A549 (cell line): Measurements from ENCODE around the gene DDX54. TPM values are rescaled to one million over a fixed set of nuclear protein-coding genes. Genes with fewer than 3 reads are reported as not detected.

Experiments used
- ATAC-seq, 2 experiments: fragments of 200-7000 bp in 1 of 2; fragments of >200 bp in 1 of 2; cut with Nextera tagmentation in 1 of 2; cut with Tn5 transposase in 1 of 2; 3 replicates each; pipeline versions ENCODE4 v1.8.0 to v1.9.1; 2018 to 2020; ENCODE audit warnings: mild to moderate bottlenecking in 1 of 2, moderate library complexity in 1 of 2
- CTCF ChIA-PET: fragments of 300-600 bp; sonication (Branson Sonifier 250); formaldehyde crosslinking; extraction: SDS; loops from one replicate; lab custom pipeline; 2021; ENCODE audit warnings: antibody characterized with exemption, inconsistent platforms; lab: Yijun Ruan, JAX
- POLR2A ChIA-PET: fragments of 350-600 bp; formaldehyde crosslinking; extraction: SDS; loops from one replicate; lab custom pipeline; 2021; ENCODE audit warnings: antibody characterized with exemption, inconsistent platforms; lab: Yijun Ruan, JAX
- DNase-seq, 2 experiments: peaks; one replicate each; pipeline versions ENCODE4 v3.0.0 to v3.0.0-alpha.2; 2011 to 2016; ENCODE audit warnings: low read depth in 1 of 2, low spot score in 1 of 2
- FAIRE-seq: peaks from 2 replicates; lab custom pipeline; 2011; peaks lifted over from hg19 to GRCh38; lab: Jason Lieb, UNC
- H3K27ac ChIP-seq, 2 experiments: fragments of >200 bp; sonication (Bioruptor Twin); formaldehyde crosslinking; 3 replicates each; pipeline ENCODE4 v1.5.1; 2016 to 2017
- H3K4me1 ChIP-seq: fragments of >200 bp; sonication (Bioruptor Twin); formaldehyde crosslinking; 3 replicates; pipeline ENCODE4 v1.6.1; 2016
- H3K4me2 ChIP-seq: fragments of >200 bp; sonication (Bioruptor Twin); formaldehyde crosslinking; 3 replicates; pipeline ENCODE4 v1.6.1; 2016
- H3K4me3 ChIP-seq: fragments of >200 bp; sonication (Bioruptor Twin); formaldehyde crosslinking; 3 replicates; pipeline ENCODE4 v1.5.1; 2016
- H3K9me3 ChIP-seq: fragments of >200 bp; sonication (Bioruptor Twin); formaldehyde crosslinking; 3 replicates; pipeline ENCODE4 v1.6.1; 2016
- CTCF ChIP-seq: fragments of >200 bp; sonication (Bioruptor Twin); formaldehyde crosslinking; IDR thresholded peaks from 3 replicates; pipeline ENCODE4 v1.5.1; 2016
- EHF ChIP-seq: fragments of 250-450 bp; sonication (Bioruptor Pico); IDR thresholded peaks from 2 replicates; pipeline ENCODE4 v1.5.0; 2020; ENCODE audit warnings: mild to moderate bottlenecking
- ELK1 ChIP-seq: fragments of 150-350 bp; IDR thresholded peaks from 2 replicates; pipeline ENCODE4 v1.6.1; 2014; ENCODE audit warnings: low read depth, mild to moderate bottlenecking, low read length
- EP300 ChIP-seq, 2 experiments: fragments of >200 bp; sonication (Bioruptor Twin); formaldehyde crosslinking; IDR thresholded peaks; 2 replicates in 1 of 2; 3 replicates in 1 of 2; pipeline ENCODE4 v1.6.1; 2016 to 2017
- FOXS1 ChIP-seq: fragments of 250-450 bp; sonication (Bioruptor Pico); IDR thresholded peaks from 2 replicates; pipeline ENCODE4 v1.5.0; 2020; ENCODE audit warnings: mild to moderate bottlenecking, moderate library complexity
- GATA3 ChIP-seq: IDR thresholded peaks from 2 replicates; pipeline ENCODE4 v1.6.1; 2012; ENCODE audit warnings: borderline replicate concordance
- HES2 ChIP-seq: fragments of >200 bp; sonication (Bioruptor Twin); formaldehyde crosslinking; IDR thresholded peaks from 2 replicates; pipeline ENCODE4 v1.6.1; 2016
- HOXB13 ChIP-seq: fragments of 250-450 bp; sonication (Bioruptor Pico); IDR thresholded peaks from 2 replicates; pipeline ENCODE4 v1.5.0; 2020; ENCODE audit warnings: low read depth, mild to moderate bottlenecking, moderate library complexity
- JUNB ChIP-seq: fragments of >200 bp; sonication (Bioruptor Twin); formaldehyde crosslinking; IDR thresholded peaks from 2 replicates; pipeline ENCODE4 v1.6.1; 2016
- KDM5A ChIP-seq: fragments of 200-600 bp; sonication (generic); IDR thresholded peaks from 2 replicates; pipeline ENCODE4 v1.6.1; 2016; ENCODE audit warnings: antibody characterized with exemption, mild to moderate bottlenecking
- MAFK ChIP-seq: fragments of 450-650 bp; IDR thresholded peaks from 2 replicates; pipeline ENCODE4 v1.6.1; 2014; ENCODE audit not compliant: partially characterized antibody
- MYC ChIP-seq: IDR thresholded peaks from 2 replicates; pipeline ENCODE4 v1.6.1; 2012; ENCODE audit warnings: mild to moderate bottlenecking, inconsistent platforms, low read length, improper control_type of control experiment, borderline replicate concordance
- NFE2L2 ChIP-seq: fragments of 150-350 bp; conservative IDR thresholded peaks from 2 replicates; pipeline ENCODE4 v1.6.1; 2014; ENCODE audit warnings: low read length
- PBX3 ChIP-seq: IDR thresholded peaks from 2 replicates; pipeline ENCODE4 v1.6.1; 2012
- PHF8 ChIP-seq: fragments of 200-600 bp; sonication (generic); IDR thresholded peaks from 2 replicates; pipeline ENCODE4 v1.6.1; 2016; ENCODE audit warnings: low read depth, mild to moderate bottlenecking, antibody characterized with exemption, moderate library complexity, borderline replicate concordance
- POLR2AphosphoS2 ChIP-seq: conservative IDR thresholded peaks from 2 replicates; pipeline ENCODE4 v1.6.1; 2012; ENCODE audit warnings: low read length, improper control_type of control experiment, inconsistent platforms
- RARB ChIP-seq: fragments of 250-450 bp; sonication (Bioruptor Pico); IDR thresholded peaks from 2 replicates; pipeline ENCODE4 v1.8.0; 2021; ENCODE audit warnings: mild to moderate bottlenecking, moderate library complexity
- REST ChIP-seq: fragments of 200-600 bp; sonication (generic); IDR thresholded peaks from 2 replicates; pipeline ENCODE4 v1.6.1; 2016; ENCODE audit warnings: antibody characterized with exemption, mild to moderate bottlenecking, moderate library complexity
- RFX5 ChIP-seq: fragments of 450-650 bp; IDR thresholded peaks from 2 replicates; pipeline ENCODE4 v1.7.1; 2014; ENCODE audit warnings: antibody characterized with exemption, mild to moderate bottlenecking, moderate library complexity
- SMC3 ChIP-seq: fragments of >200 bp; sonication (Bioruptor Twin); formaldehyde crosslinking; IDR thresholded peaks from 3 replicates; pipeline ENCODE4 v1.6.1; 2018; ENCODE audit warnings: inconsistent platforms
- SREBF2 ChIP-seq: fragments of 450-650 bp; IDR thresholded peaks from 2 replicates; pipeline ENCODE4 v1.6.1; 2014; ENCODE audit warnings: mild to moderate bottlenecking, moderate library complexity
- TFCP2L1 ChIP-seq: fragments of 250-450 bp; sonication (Bioruptor Pico); IDR thresholded peaks from 2 replicates; pipeline ENCODE4 v1.5.0; 2021; ENCODE audit warnings: mild to moderate bottlenecking
- USF2 ChIP-seq: fragments of 450-650 bp; IDR thresholded peaks from 2 replicates; pipeline ENCODE4 v1.6.1; 2014; ENCODE audit warnings: antibody characterized with exemption
- ZC3H11A ChIP-seq: fragments of 450-650 bp; IDR thresholded peaks from 2 replicates; pipeline ENCODE4 v1.6.1; 2014; ENCODE audit warnings: antibody characterized with exemption, mild to moderate bottlenecking
- ZNF302 ChIP-seq: fragments of 250-450 bp; sonication (Bioruptor Pico); IDR thresholded peaks from 2 replicates; pipeline ENCODE4 v1.9.0; 2021; ENCODE audit warnings: inconsistent platforms, mild to moderate bottlenecking, moderate library complexity
- ZSCAN20 ChIP-seq: fragments of 250-450 bp; sonication (Bioruptor Pico); IDR thresholded peaks from 2 replicates; pipeline ENCODE4 v1.8.0; 2022; ENCODE audit warnings: mild to moderate bottlenecking, moderate library complexity
- WGBS: methylation state at CpG from one replicate; pipeline ENCODE4 v1.1.6; 2017; ENCODE audit errors: missing lambda C conversion rate; 5-methylcytosine and 5-hydroxymethylcytosine counted together
- polyA plus RNA-seq, 4 experiments: library from polyadenylated mRNA; depleted of rRNA in 3 of 4; stranded (reverse); fragments of >200 nt; fragmentation: RNase III in 1 of 4; extraction: RNeasy Plus Mini Kit Qiagen cat#74134 plus additional on column Dnase treatment in 1 of 4; gene quantifications; 2 replicates in 3 of 4; 3 replicates in 1 of 4; pipeline ENCODE4 v1.2.3, GENCODE V29; 2011 to 2017

DDX54 gene
- polyA plus RNA-seq, 2 of the 4 experiments (the other 2 are of a cell fraction): 62.4 to 64.5 TPM

- DNase-seq: no peak
- peaks cover 27% of the 10 kb centered on the region for H3K4me1 ChIP-seq
- H3K4me3 ChIP-seq: no peak overlapping the region
- WGBS: 94% methylated on average over 8 of the region's 8 CpGs
- H3K4me2 ChIP-seq: no peak overlapping the region
- no peak for TF ChIP-seq ZNF302 (CRISPR knock-in tag)
- no peak for TF ChIP-seq HES2
- TF ChIP-seq MAFK: no peak
- no peak for TF ChIP-seq JUNB
- no peak for TF ChIP-seq PBX3
- TF ChIP-seq REST: no peak
- no peak for TF ChIP-seq PHF8
- no peak for TF ChIP-seq HOXB13
- TF ChIP-seq FOXS1 (CRISPR knock-in tag): no peak
- TF ChIP-seq EHF: no peak
- TF ChIP-seq TFCP2L1 (CRISPR knock-in tag): no peak
- TF ChIP-seq MYC: no peak
- peak overlapping the region in 1 of 2 experiments; percentile 64; a peak in 3 of 6 replicates for H3K27ac ChIP-seq
- H3K9me3 ChIP-seq: no peaks in the 10 kb centered on the region
- ATAC-seq: no peak
- ChIA-PET POLR2A (interaction anchor here (0.6 to 0.7 kb wide), 2 partner anchors 11 to 45 kb away, joined by 4 to 11 read pairs; no protein-coding TSS in a partner anchor), CTCF (interaction anchor here (0.6 to 3.8 kb wide), 26 partner anchors 10 to 632 kb away, joined by 3 to 35 read pairs (median 4); partner anchors contain the start of genes SDSL and TPCN1)
- no peak for FAIRE-seq
These were observed 12.3 kb upstream of the DDX54 start for GRCh38 chr12:113197518-113198077.

- ChIA-PET CTCF (interaction anchor here (0.6 to 3.8 kb wide), 32 partner anchors 8 to 633 kb away, joined by 3 to 35 read pairs (median 4); partner anchors contain the start of genes SDSL and TPCN1), POLR2A (interaction anchor here (0.6 to 0.7 kb wide), 2 partner anchors 11 to 45 kb away, joined by 4 to 11 read pairs; no protein-coding TSS in a partner anchor)
- DNase-seq: peak; percentile 84 to 94
- peak overlapping the region in 1 of 2 experiments; percentile 83; a peak in 3 of 6 replicates for H3K27ac ChIP-seq
- no peaks in the 10 kb centered on the region for H3K9me3 ChIP-seq
- no peak overlapping the region for H3K4me3 ChIP-seq
- peaks cover 27% of the 10 kb centered on the region for H3K4me1 ChIP-seq
- WGBS: 1% methylated on average over 4 of the region's 4 CpGs
- H3K4me2 ChIP-seq: no peak overlapping the region
- no peak for FAIRE-seq
- ATAC-seq: peak; percentile 91
- TF ChIP-seq ELK1 (no peak), RFX5 (no peak), EHF (no peak), RARB (CRISPR knock-in tag) (no peak), EP300 (IDR thresholded peaks at IDR 0.05) (no peak), KDM5A (no peak), USF2 (no peak), SREBF2 (no peak), GATA3 (no peak), POLR2AphosphoS2 (no peak), NFE2L2 (no peak), PBX3 (no peak), JUNB (no peak), SMC3 (peak; percentile 67), HES2 (no peak), ZC3H11A (no peak), CTCF (peak; percentile 84), ZSCAN20 (no peak)
These were observed 11.7 kb upstream of the DDX54 start for GRCh38 chr12:113196990-113197389.
